ENCODE measurements around the gene ACTL8.

ACTL8 gene

GRCh38 chr1:17851056-17851455, 95.9 kb downstream of the ACTL8 start:
- no peak for DNase-seq

- DNase-seq = no peak
These were observed 97.2 kb downstream of the ACTL8 start for GRCh38 chr1:17852383-17852782.

GRCh38 chr1:17853241-17853935, 98.3 kb downstream of the ACTL8 start:
- no peak for DNase-seq

- DNase-seq = no peak
These were observed 101.5 kb downstream of the ACTL8 start for GRCh38 chr1:17856496-17857108.

- no peak for DNase-seq
These were observed 102.0 kb downstream of the ACTL8 start for GRCh38 chr1:17857109-17857499.

GRCh38 chr1:17857996-17858395, 102.9 kb downstream of the ACTL8 start:
- no peak for DNase-seq

- DNase-seq = no peak
These were observed 105.7 kb downstream of the ACTL8 start for GRCh38 chr1:17860812-17861211.

- DNase-seq = no peak
These were observed 106.6 kb downstream of the ACTL8 start for GRCh38 chr1:17861685-17862084.

- DNase-seq = no peak
These were observed 107.0 kb downstream of the ACTL8 start for GRCh38 chr1:17862121-17862520.

GRCh38 chr1:17865912-17866739, 111.0 kb downstream of the ACTL8 start:
- DNase-seq = no peak

GRCh38 chr1:17866740-17867029, 111.6 kb downstream of the ACTL8 start:
- DNase-seq = no peak

GRCh38 chr1:17867470-17867869, 112.3 kb downstream of the ACTL8 start:
- no peak for DNase-seq

GRCh38 chr1:17869815-17870214, 114.7 kb downstream of the ACTL8 start:
- DNase-seq = no peak

GRCh38 chr1:17870679-17871078, 115.5 kb downstream of the ACTL8 start:
- no peak for DNase-seq

GRCh38 chr1:17873007-17873675, 118.0 kb downstream of the ACTL8 start:
- DNase-seq = no peak

GRCh38 chr1:17874231-17874630, 119.1 kb downstream of the ACTL8 start:
- no peak for DNase-seq

GRCh38 chr1:17874710-17875109, 119.6 kb downstream of the ACTL8 start:
- DNase-seq = no peak

GRCh38 chr1:17875171-17875881, 120.2 kb downstream of the ACTL8 start:
- DNase-seq = no peak

- no peak for DNase-seq
These were observed 120.7 kb downstream of the ACTL8 start for GRCh38 chr1:17875882-17876280.
